GM23248 (cell line): ENCODE measurements around the gene ATP5F1E. TPM values are rescaled to one million over a fixed set of nuclear protein-coding genes. Genes with fewer than 3 reads are reported as not detected.

Experiments used
- DNase-seq: peaks from one replicate; pipeline ENCODE4 v3.0.0-alpha.2; 2015
- H2AFZ ChIP-seq: fragments of 200-600 bp; sonication (generic); 2 replicates; pipeline ENCODE4 v1.6.1; 2016; ENCODE audit warnings: antibody characterized with exemption
- H3F3A ChIP-seq: fragments of 200-600 bp; sonication (generic); 2 replicates; pipeline ENCODE4 v1.6.1; 2016; ENCODE audit warnings: mild to moderate bottlenecking, antibody characterized with exemption, mixed run types; ENCODE audit not compliant: insufficient read depth
- H3K27ac ChIP-seq: fragments of 200-600 bp; sonication (generic); 2 replicates; pipeline ENCODE4 v1.5.1; 2016; ENCODE audit warnings: mild to moderate bottlenecking
- H3K27me3 ChIP-seq: fragments of 200-600 bp; sonication (generic); replicated peaks from 2 replicates; pipeline ENCODE4 v1.6.1; 2016; ENCODE audit warnings: mild to moderate bottlenecking; ENCODE audit not compliant: insufficient read depth
- H3K36me3 ChIP-seq: fragments of 200-600 bp; sonication (generic); 2 replicates; pipeline ENCODE4 v1.6.1; 2016; ENCODE audit warnings: low read depth, mild to moderate bottlenecking
- H3K4me1 ChIP-seq: fragments of 200-600 bp; sonication (generic); 2 replicates; pipeline ENCODE4 v1.6.1; 2016; ENCODE audit warnings: mild to moderate bottlenecking; ENCODE audit not compliant: insufficient read depth
- H3K4me2 ChIP-seq: fragments of 200-600 bp; sonication (generic); one replicate; pipeline ENCODE4 v1.6.1; 2016; ENCODE audit warnings: mild to moderate bottlenecking; ENCODE audit not compliant: unreplicated experiment
- H3K4me3 ChIP-seq: fragments of 200-600 bp; sonication (generic); 2 replicates; pipeline ENCODE4 v1.5.1; 2016; ENCODE audit warnings: mild to moderate bottlenecking
- H3K79me2 ChIP-seq: fragments of 200-600 bp; sonication (generic); 2 replicates; pipeline ENCODE4 v1.6.1; 2016; ENCODE audit warnings: mild to moderate bottlenecking; ENCODE audit not compliant: insufficient read depth
- H3K9ac ChIP-seq: fragments of 200-600 bp; sonication (generic); 2 replicates; pipeline ENCODE4 v1.6.1; 2016; ENCODE audit warnings: mild to moderate bottlenecking
- H3K9me2 ChIP-seq: fragments of 200-600 bp; sonication (generic); 2 replicates; pipeline ENCODE4 v1.6.1; 2016; ENCODE audit warnings: mixed run types, mild to moderate bottlenecking, moderate library complexity; ENCODE audit not compliant: insufficient read depth
- H3K9me3 ChIP-seq: fragments of 200-600 bp; sonication (generic); one replicate; pipeline ENCODE4 v1.6.1; 2017; ENCODE audit warnings: low read depth
- H4K20me1 ChIP-seq: fragments of 200-600 bp; sonication (generic); 2 replicates; pipeline ENCODE4 v1.6.0; 2016; ENCODE audit not compliant: insufficient read depth
- EZH2 ChIP-seq: fragments of 200-600 bp; sonication (generic); IDR thresholded peaks from 2 replicates; pipeline ENCODE4 v1.6.1; 2018; ENCODE audit warnings: antibody characterized with exemption, mild to moderate bottlenecking; ENCODE audit not compliant: insufficient read depth, poor library complexity, severe bottlenecking
- EZH2phosphoT487 ChIP-seq: fragments of 200-600 bp; sonication (generic); IDR thresholded peaks from 2 replicates; pipeline ENCODE4 v1.6.1; 2018; ENCODE audit warnings: antibody characterized with exemption, moderate library complexity, mild to moderate bottlenecking, low read depth; ENCODE audit not compliant: insufficient read depth
- WGBS, 2 experiments: methylation state at CpG; one replicate each; pipeline ENCODE4 v1.1.6; 2015 to 2017; ENCODE audit warnings: low lambda C conversion rate in 2 of 2, low coverage in 1 of 2; ENCODE audit errors: missing lambda C conversion rate in 2 of 2; 5-methylcytosine and 5-hydroxymethylcytosine counted together
- in situ Hi-C: fragments of 300-500 bp; cut with MboI; formaldehyde crosslinking; loops from 2 replicates; pipeline ENCODE4 v1.15.0; 2020
- polyA plus RNA-seq: library from polyadenylated mRNA; unstranded; fragments of >200 nt; fragmentation: Nextera tagmentation; extraction: Ambion mirVana; gene quantifications from 2 replicates; pipeline ENCODE4 v1.2.1, GENCODE V29; 2016
- total RNA-seq: library from RNA; depleted of rRNA; stranded (reverse); fragments of >200 nt; shearing (Covaris generic); gene quantifications from 2 replicates; pipeline ENCODE4 v1.2.3, GENCODE V29; 2014

ATP5F1E gene
- total and polyA plus RNA-seq, 2 experiments from 2014 or later, result 20.0 to 245 TPM

DNA sequence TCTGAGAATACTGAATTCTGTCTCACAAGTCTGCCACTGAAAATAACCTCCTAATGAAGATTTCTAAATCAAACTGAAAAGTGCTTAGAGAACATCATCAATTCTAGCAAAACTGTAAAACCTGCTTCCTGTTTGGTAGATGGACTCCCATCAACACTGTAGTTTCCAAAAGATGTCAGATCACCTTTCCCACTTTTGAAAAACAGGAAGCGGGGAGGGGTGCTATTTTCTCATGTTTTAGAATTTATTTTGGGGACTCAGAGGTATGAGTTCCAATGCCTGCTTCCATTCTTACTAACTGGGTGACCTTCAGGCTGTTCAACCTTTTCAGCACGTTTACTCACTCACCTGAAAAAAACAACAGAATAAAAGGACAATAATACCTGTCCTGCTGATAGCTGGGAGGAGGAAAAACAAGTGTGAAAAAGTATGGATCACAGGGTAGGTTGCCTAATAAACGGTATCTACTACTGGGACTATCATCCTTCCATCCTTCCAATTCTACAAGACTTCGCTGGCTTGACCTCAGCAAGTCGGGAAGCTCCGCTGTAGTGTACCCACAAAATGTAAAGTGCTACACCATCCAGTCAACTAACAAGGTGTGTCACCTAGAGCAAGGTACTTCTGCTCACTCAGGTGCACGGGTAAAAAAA lies 1.1 kb downstream of the ATP5F1E start:
- Histone ChIP-seq H3K4me1 (peaks cover 46% of the 10 kb centered on the region), H2AFZ (no peak overlapping the region; the same call in 1 of the 2 replicates), H3K27ac (peak overlapping the region; percentile 65), H3K9me2 (no peaks in the 10 kb centered on the region), H3K79me2 (peaks cover 81% of the 10 kb centered on the region), H3K9ac (peak overlapping the region; percentile 84), H3K4me2 (peak overlapping the region; percentile 84), H3K4me3 (peak overlapping the region; percentile 79), H3K27me3 (no peaks in the 10 kb centered on the region), H3K36me3 (peaks cover 34% of the 10 kb centered on the region), H3K9me3 (no peaks in the 10 kb centered on the region), H3F3A (peaks cover 69% of the 10 kb centered on the region), H4K20me1 (peaks cover 14% of the 10 kb centered on the region; the same call in 1 of the 2 replicates)
- WGBS, 2 experiments, result 64 to 68% methylated on average over 7 of the region's 7 CpGs
- DNase-seq, result no peak
- TF ChIP-seq EZH2phosphoT487 (no peak), EZH2 (no peak)
- in situ Hi-C loops, result no loop called here

- H3K9ac ChIP-seq, result peak overlapping the region; percentile 84
- peaks cover 25% of the 10 kb centered on the region for H3K36me3 ChIP-seq
Measured at GRCh38 chr20:59028812-59029211, 3.3 kb downstream of the ATP5F1E start.

GRCh38 chr20:59027741-59028320 lies 4.3 kb downstream of the ATP5F1E start:
- H3K9me2 ChIP-seq, result no peaks in the 10 kb centered on the region
- peaks cover 44% of the 10 kb centered on the region for H3F3A ChIP-seq
- TF ChIP-seq EZH2phosphoT487 (no peak), EZH2 (no peak)
- peaks cover 14% of the 10 kb centered on the region; the same call in 1 of the 2 replicates for H4K20me1 ChIP-seq
- peak overlapping the region; percentile 84 for H3K9ac ChIP-seq
- peak overlapping the region; percentile 58 for H3K27ac ChIP-seq
- H2AFZ ChIP-seq, result no peak overlapping the region
- peak; percentile 73 for DNase-seq
- peak overlapping the region; percentile 84 for H3K4me2 ChIP-seq
- H3K4me1 ChIP-seq, result peaks cover 40% of the 10 kb centered on the region
- peaks cover 75% of the 10 kb centered on the region for H3K79me2 ChIP-seq
- H3K27me3 ChIP-seq, result no peaks in the 10 kb centered on the region
- WGBS, 2 experiments, result 78 to 87% methylated on average over 8 of the region's 8 CpGs
- peaks cover 25% of the 10 kb centered on the region for H3K36me3 ChIP-seq
- H3K4me3 ChIP-seq, result peak overlapping the region; percentile 79
- in situ Hi-C loops, result no loop called here
- no peaks in the 10 kb centered on the region for H3K9me3 ChIP-seq

More at GRCh38 chr20:59028812-59029211, 3.3 kb downstream of the ATP5F1E start:
- Histone ChIP-seq H3F3A (peaks cover 54% of the 10 kb centered on the region), H3K27me3 (no peaks in the 10 kb centered on the region), H3K79me2 (peaks cover 76% of the 10 kb centered on the region), H3K4me3 (peak overlapping the region; percentile 79), H2AFZ (no peak overlapping the region), H3K4me2 (peak overlapping the region; percentile 84), H3K9me3 (no peaks in the 10 kb centered on the region), H4K20me1 (peaks cover 14% of the 10 kb centered on the region; the same call in 1 of the 2 replicates), H3K4me1 (peaks cover 46% of the 10 kb centered on the region), H3K27ac (peak overlapping the region; percentile 58), H3K9me2 (no peaks in the 10 kb centered on the region)
- WGBS, 2 experiments, result 54 to 57% methylated on average over 2 of the region's 2 CpGs
- in situ Hi-C loops, result no loop called here
- TF ChIP-seq EZH2, result no peak
- TF ChIP-seq EZH2phosphoT487, result no peak
- peak; percentile 36 for DNase-seq

- Histone ChIP-seq H3F3A (peaks cover 44% of the 10 kb centered on the region), H3K4me2 (peak overlapping the region; percentile 84), H3K27me3 (no peaks in the 10 kb centered on the region), H3K79me2 (peaks cover 75% of the 10 kb centered on the region), H3K36me3 (peaks cover 28% of the 10 kb centered on the region), H3K9ac (no peak overlapping the region), H3K4me1 (peaks cover 40% of the 10 kb centered on the region), H3K4me3 (no peak overlapping the region), H3K9me2 (no peaks in the 10 kb centered on the region), H4K20me1 (peaks cover 14% of the 10 kb centered on the region; the same call in 1 of the 2 replicates), H3K9me3 (no peaks in the 10 kb centered on the region), H3K27ac (peak overlapping the region; percentile 28; the same call in 1 of the 2 replicates), H2AFZ (no peak overlapping the region)
- in situ Hi-C loops, result no loop called here
- WGBS, 2 experiments, result 77% methylated on average over 5 of the region's 5 CpGs
- TF ChIP-seq EZH2, result no peak
- no peak for TF ChIP-seq EZH2phosphoT487
- DNase-seq, result no peak
Measured at GRCh38 chr20:59026904-59027740, 5.0 kb downstream of the ATP5F1E start.
